HCT116 (cell line): Measurements from ENCODE around the gene HOXC12. TPM values are rescaled to one million over a fixed set of nuclear protein-coding genes. Genes with fewer than 3 reads are reported as not detected.
A peak's percentile ranks its signal among the peaks of the same experiment; 100 is the strongest.

Source experiments
- ATAC-seq: fragments of 200-7000 bp; cut with Tn5 transposase; 2 replicates; pipeline ENCODE4 v1.9.1; 2020; ENCODE audit warnings: mild to moderate bottlenecking, moderate library complexity
- BruUV-seq: library from RNA; stranded (reverse); fragments of 400-500 nt; replicated peaks from 2 replicates; lab custom pipeline; 2021; lab: Mats Ljungman, UMichigan
- CTCF ChIA-PET: fragments of 300-600 bp; sonication (Branson Sonifier 250); formaldehyde crosslinking; loops from one replicate; lab custom pipeline; 2021; ENCODE audit warnings: antibody characterized with exemption; lab: Charles Lee
- POLR2A ChIA-PET: fragments of 300-600, 350-600 bp; sonication (Branson Sonifier 250); formaldehyde crosslinking; loops from one replicate; lab custom pipeline; 2021; ENCODE audit warnings: antibody characterized with exemption; lab: Charles Lee
- RAD21 ChIA-PET, 2 experiments: fragments of 300-600 bp; sonication (Branson Sonifier 250); formaldehyde crosslinking; loops; one replicate each; lab custom pipeline; 2023; ENCODE audit warnings: low total read pairs in 2 of 2; ENCODE audit not compliant: uncharacterized antibody in 2 of 2, unreplicated experiment in 2 of 2, low non-redundant PET in 1 of 2; lab: Charles Lee
- DNase-seq: peaks from one replicate; pipeline ENCODE4 v3.0.0-alpha.2; 2010; ENCODE audit warnings: low read depth, low spot score
- H2AFZ ChIP-seq: fragments of 200-600 bp; shearing (Covaris generic), sonication (generic); 2 replicates; pipeline ENCODE4 v1.6.1; 2017; ENCODE audit warnings: low read depth, mixed run types, mixed read lengths, antibody characterized with exemption, low read length; ENCODE audit not compliant: poor library complexity, severe bottlenecking
- H3K27ac ChIP-seq: 2 replicates; pipeline ENCODE4 v1.5.1; 2012; ENCODE audit warnings: low read depth, low read length
- H3K27me3 ChIP-seq: fragments of 200-600 bp; sonication (generic); 2 replicates; pipeline ENCODE4 v1.6.1; 2016; ENCODE audit warnings: mixed run types, low read length, mixed read lengths; ENCODE audit not compliant: insufficient read depth
- H3K36me3 ChIP-seq, 2 experiments: fragments of 200-500 bp in 1 of 2; fragments of 200-600 bp in 1 of 2; sonication (Bioruptor generic) in 1 of 2; sonication (generic) in 1 of 2; 2 replicates each; pipeline versions ENCODE4 v1.5.1 to v1.6.1; 2014 to 2016; ENCODE audit warnings: low read length in 2 of 2, inconsistent platforms in 1 of 2, mixed read lengths in 1 of 2, mixed run types in 1 of 2; ENCODE audit not compliant: insufficient read depth in 2 of 2, control insufficient read depth in 1 of 2
- H3K4me1 ChIP-seq, 2 experiments: fragments of 200-600 bp in 1 of 2; sonication (generic) in 1 of 2; 2 replicates each; pipeline versions ENCODE4 v1.5.1 to v1.6.1; 2012 to 2017; ENCODE audit warnings: low read length in 2 of 2, inconsistent platforms in 1 of 2, mild to moderate bottlenecking in 1 of 2, mixed read lengths in 1 of 2, mixed run types in 1 of 2, moderate library complexity in 1 of 2; ENCODE audit not compliant: insufficient read depth in 2 of 2, control insufficient read depth in 1 of 2
- H3K4me2 ChIP-seq: fragments of 200-600 bp; sonication (generic); 2 replicates; pipeline ENCODE4 v1.6.1; 2017; ENCODE audit warnings: mixed run types, low read length, mixed read lengths
- H3K4me3 ChIP-seq, 2 experiments: fragments of 200-600 bp in 1 of 2; sonication (generic) in 1 of 2; replicated peaks in 1 of 2; 2 replicates each; pipeline ENCODE4 v1.5.1; 2011 to 2016; ENCODE audit warnings: low read length in 2 of 2, control low read depth in 1 of 2, low read depth in 1 of 2, mild to moderate bottlenecking in 1 of 2, mixed read lengths in 1 of 2, mixed run types in 1 of 2
- H3K79me2 ChIP-seq: fragments of 200-600 bp; sonication (generic); 2 replicates; pipeline ENCODE4 v1.6.1; 2017; ENCODE audit warnings: mild to moderate bottlenecking, mixed run types, low read length, moderate library complexity, mixed read lengths; ENCODE audit not compliant: insufficient read depth
- H3K9ac ChIP-seq: fragments of 200-600 bp; sonication (generic); 2 replicates; pipeline ENCODE4 v1.6.1; 2016; ENCODE audit warnings: low read length, mixed read lengths
- H3K9me2 ChIP-seq: fragments of 200-600 bp; sonication (generic), shearing (Covaris generic); 2 replicates; pipeline ENCODE4 v1.6.1; 2017; ENCODE audit warnings: mixed run types, mild to moderate bottlenecking, moderate library complexity; ENCODE audit not compliant: insufficient read depth
- H3K9me3 ChIP-seq, 2 experiments: fragments of 200-500 bp in 1 of 2; fragments of 200-600 bp in 1 of 2; sonication (Bioruptor generic) in 1 of 2; sonication (generic) in 1 of 2; 2 replicates each; pipeline ENCODE4 v1.6.1; 2014 to 2017; ENCODE audit warnings: low read length in 2 of 2, mixed read lengths in 2 of 2, inconsistent platforms in 1 of 2, low read depth in 1 of 2, mild to moderate bottlenecking in 1 of 2, mixed run types in 1 of 2, moderate library complexity in 1 of 2; ENCODE audit not compliant: control insufficient read depth in 1 of 2, insufficient read depth in 1 of 2
- H4K20me1 ChIP-seq: fragments of 200-600 bp; sonication (generic), shearing (Covaris generic); 2 replicates; pipeline ENCODE4 v1.6.1; 2017; ENCODE audit warnings: mixed run types, mild to moderate bottlenecking, moderate library complexity; ENCODE audit not compliant: insufficient read depth
- CBX3 ChIP-seq: IDR thresholded peaks from 2 replicates; pipeline ENCODE4 v1.6.1; 2012; ENCODE audit warnings: low read depth
- CEBPB ChIP-seq: IDR thresholded peaks from 2 replicates; pipeline ENCODE4 v1.6.1; 2012; ENCODE audit warnings: low read depth
- JUND ChIP-seq: IDR thresholded peaks from 2 replicates; pipeline ENCODE4 v1.6.1; 2012
- POLR2AphosphoS5 ChIP-seq: IDR thresholded peaks from 2 replicates; pipeline ENCODE4 v1.6.1; 2011; ENCODE audit warnings: mild to moderate bottlenecking, low read depth, low read length, moderate library complexity
- RAD21 ChIP-seq: IDR thresholded peaks from 2 replicates; pipeline ENCODE4 v1.6.1; 2012; ENCODE audit warnings: low read depth, mild to moderate bottlenecking
- SRF ChIP-seq: IDR thresholded peaks from 2 replicates; pipeline ENCODE4 v1.6.1; 2012; ENCODE audit warnings: low read depth
- TCF7L2 ChIP-seq: IDR thresholded peaks from 2 replicates; pipeline ENCODE4 v1.7.0; 2011; ENCODE audit warnings: borderline replicate concordance, inconsistent platforms; ENCODE audit not compliant: insufficient read depth, insufficient read length; ENCODE audit errors: extremely low read depth
- ZBTB33 ChIP-seq: IDR thresholded peaks from 2 replicates; pipeline ENCODE4 v1.6.1; 2011; ENCODE audit warnings: mild to moderate bottlenecking, low read length, moderate library complexity; ENCODE audit not compliant: insufficient replicate concordance; ENCODE audit errors: extremely low read depth
- intact Hi-C: fragments of 100-400 bp; cut with micrococcal nuclease; formaldehyde crosslinking; loops from 2 replicates; pipeline ENCODE4 v1.10.0; 2022
- total RNA-seq: library from RNA; stranded (reverse); gene quantifications from one replicate; pipeline ENCODE4 v1.2.1, GENCODE V29; 2021; ENCODE audit not compliant: unreplicated experiment
- TF ChIP-seq, protein P1 (sequence below): IDR thresholded peaks from 2 replicates; pipeline ENCODE4 v1.6.1; 2012
- TF ChIP-seq, protein P2 (sequence below): IDR thresholded peaks from 2 replicates; pipeline ENCODE4 v1.6.1; 2012; ENCODE audit warnings: low read depth
- TF ChIP-seq, protein P3 (sequence below), 3 experiments: fragments of 200-600 bp in 1 of 3; sonication (generic) in 1 of 3; IDR thresholded peaks in 2 of 3; conservative IDR thresholded peaks in 1 of 3; 2 replicates each; pipeline ENCODE4 v1.5.1; 2012 to 2017; ENCODE audit warnings: low read depth in 2 of 3, low read length in 2 of 3, antibody characterized with exemption in 1 of 3, borderline replicate concordance in 1 of 3, control low read depth in 1 of 3, mild to moderate bottlenecking in 1 of 3, mixed read lengths in 1 of 3, mixed run types in 1 of 3, moderate library complexity in 1 of 3; ENCODE audit not compliant: insufficient read depth in 1 of 3

HOXC12 gene
- total RNA-seq, 1 experiment from 2014 or later: not detected

GRCh38 chr12:53997204-53998109, 42.8 kb downstream of the HOXC12 start:
- POLR2A ChIA-PET: interaction anchor here (3.4 kb wide), 1 partner anchor 20 kb away, joined by 9 read pairs; no protein-coding TSS in a partner anchor
- H3K4me2 ChIP-seq: no peak overlapping the region
- H3K27ac ChIP-seq: no peak overlapping the region; the same call in 1 of the 2 replicates
- peaks cover 50% of the 10 kb centered on the region for H3K79me2 ChIP-seq
- TF ChIP-seq SRF (no peak), POLR2AphosphoS5 (no peak), ZBTB33 (no peak), TCF7L2 (no peak), CBX3 (no peak), CEBPB (no peak), RAD21 (no peak), JUND (no peak)
- TF ChIP-seq, protein P1, sequence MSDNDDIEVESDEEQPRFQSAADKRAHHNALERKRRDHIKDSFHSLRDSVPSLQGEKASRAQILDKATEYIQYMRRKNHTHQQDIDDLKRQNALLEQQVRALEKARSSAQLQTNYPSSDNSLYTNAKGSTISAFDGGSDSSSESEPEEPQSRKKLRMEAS: no peak
- TF ChIP-seq, protein P2, sequence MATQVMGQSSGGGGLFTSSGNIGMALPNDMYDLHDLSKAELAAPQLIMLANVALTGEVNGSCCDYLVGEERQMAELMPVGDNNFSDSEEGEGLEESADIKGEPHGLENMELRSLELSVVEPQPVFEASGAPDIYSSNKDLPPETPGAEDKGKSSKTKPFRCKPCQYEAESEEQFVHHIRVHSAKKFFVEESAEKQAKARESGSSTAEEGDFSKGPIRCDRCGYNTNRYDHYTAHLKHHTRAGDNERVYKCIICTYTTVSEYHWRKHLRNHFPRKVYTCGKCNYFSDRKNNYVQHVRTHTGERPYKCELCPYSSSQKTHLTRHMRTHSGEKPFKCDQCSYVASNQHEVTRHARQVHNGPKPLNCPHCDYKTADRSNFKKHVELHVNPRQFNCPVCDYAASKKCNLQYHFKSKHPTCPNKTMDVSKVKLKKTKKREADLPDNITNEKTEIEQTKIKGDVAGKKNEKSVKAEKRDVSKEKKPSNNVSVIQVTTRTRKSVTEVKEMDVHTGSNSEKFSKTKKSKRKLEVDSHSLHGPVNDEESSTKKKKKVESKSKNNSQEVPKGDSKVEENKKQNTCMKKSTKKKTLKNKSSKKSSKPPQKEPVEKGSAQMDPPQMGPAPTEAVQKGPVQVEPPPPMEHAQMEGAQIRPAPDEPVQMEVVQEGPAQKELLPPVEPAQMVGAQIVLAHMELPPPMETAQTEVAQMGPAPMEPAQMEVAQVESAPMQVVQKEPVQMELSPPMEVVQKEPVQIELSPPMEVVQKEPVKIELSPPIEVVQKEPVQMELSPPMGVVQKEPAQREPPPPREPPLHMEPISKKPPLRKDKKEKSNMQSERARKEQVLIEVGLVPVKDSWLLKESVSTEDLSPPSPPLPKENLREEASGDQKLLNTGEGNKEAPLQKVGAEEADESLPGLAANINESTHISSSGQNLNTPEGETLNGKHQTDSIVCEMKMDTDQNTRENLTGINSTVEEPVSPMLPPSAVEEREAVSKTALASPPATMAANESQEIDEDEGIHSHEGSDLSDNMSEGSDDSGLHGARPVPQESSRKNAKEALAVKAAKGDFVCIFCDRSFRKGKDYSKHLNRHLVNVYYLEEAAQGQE: no peak
- TF ChIP-seq, protein P3, sequence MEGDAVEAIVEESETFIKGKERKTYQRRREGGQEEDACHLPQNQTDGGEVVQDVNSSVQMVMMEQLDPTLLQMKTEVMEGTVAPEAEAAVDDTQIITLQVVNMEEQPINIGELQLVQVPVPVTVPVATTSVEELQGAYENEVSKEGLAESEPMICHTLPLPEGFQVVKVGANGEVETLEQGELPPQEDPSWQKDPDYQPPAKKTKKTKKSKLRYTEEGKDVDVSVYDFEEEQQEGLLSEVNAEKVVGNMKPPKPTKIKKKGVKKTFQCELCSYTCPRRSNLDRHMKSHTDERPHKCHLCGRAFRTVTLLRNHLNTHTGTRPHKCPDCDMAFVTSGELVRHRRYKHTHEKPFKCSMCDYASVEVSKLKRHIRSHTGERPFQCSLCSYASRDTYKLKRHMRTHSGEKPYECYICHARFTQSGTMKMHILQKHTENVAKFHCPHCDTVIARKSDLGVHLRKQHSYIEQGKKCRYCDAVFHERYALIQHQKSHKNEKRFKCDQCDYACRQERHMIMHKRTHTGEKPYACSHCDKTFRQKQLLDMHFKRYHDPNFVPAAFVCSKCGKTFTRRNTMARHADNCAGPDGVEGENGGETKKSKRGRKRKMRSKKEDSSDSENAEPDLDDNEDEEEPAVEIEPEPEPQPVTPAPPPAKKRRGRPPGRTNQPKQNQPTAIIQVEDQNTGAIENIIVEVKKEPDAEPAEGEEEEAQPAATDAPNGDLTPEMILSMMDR (IDR thresholded peaks at IDR 0.05 in 2 of 3, conservative IDR thresholded peaks at IDR 0.05 in 1 of 3; ENCODE audit: borderline replicate concordance in 1 of 3, insufficient read depth in 1 of 3, low read depth in 2 of 3, low read length in 2 of 3): no peak
- TF ChIP-seq, all 23 proteins: peak for 0
- H3K27me3 ChIP-seq: no peaks in the 10 kb centered on the region
- peaks cover 0 to 2% of the 10 kb centered on the region in 2 experiments; a peak in 1 of 4 replicates for H3K36me3 ChIP-seq
- RAD21 ChIA-PET: interaction anchor here in 1 of 2 experiments (0.5 kb wide), 1 partner anchor 361 kb away, joined by 4 read pairs; no protein-coding TSS in a partner anchor
- 0 out of 2 replicates have a peak overlapping the region, but pooled peaks have one; percentile 97 for H3K9ac ChIP-seq
- BruUV-seq: no TSS peak
- peaks cover 22 to 46% of the 10 kb centered on the region in 2 experiments for H3K4me1 ChIP-seq
- DNase-seq (no peak), ATAC-seq (no peak)
- intact Hi-C loops: no loop called here
- H2AFZ ChIP-seq: no peak overlapping the region
- H3K4me3 ChIP-seq: no peak overlapping the region
- no peaks in the 10 kb centered on the region for H3K9me3 ChIP-seq
- CTCF ChIA-PET: interaction anchor here (1.4 to 4.7 kb wide), 4 partner anchors 10 to 204 kb away, joined by 3 to 22 read pairs (median 4); partner anchors contain the start of gene HOXC10
- no peaks in the 10 kb centered on the region for H3K9me2 ChIP-seq
- H4K20me1 ChIP-seq: no peaks in the 10 kb centered on the region
